ENCODE measurements around the gene XRCC1.

- TF ChIP-seq YY1 (IDR thresholded peaks at IDR 0.05; ENCODE audit: insufficient read depth, insufficient read length) = no peak
- no peak for TF ChIP-seq ZNF274 (IDR thresholded peaks at IDR 0.05; ENCODE audit: low read depth, low read length)
These were observed 5.7 kb downstream of the XRCC1 start for GRCh38 chr19:43569657-43570056.

Data from NT2/D1 (cell line).